Measurements from ENCODE around the gene DUT. TPM values are rescaled to one million over a fixed set of nuclear protein-coding genes. Genes with fewer than 3 reads are reported as not detected.

DUT gene
- total and polyA plus RNA-seq, 2 of the 8 experiments (the other 6 are each of a cell fraction or from before 2014, with no cell fraction given) = 71.5 to 246 TPM

DNA sequence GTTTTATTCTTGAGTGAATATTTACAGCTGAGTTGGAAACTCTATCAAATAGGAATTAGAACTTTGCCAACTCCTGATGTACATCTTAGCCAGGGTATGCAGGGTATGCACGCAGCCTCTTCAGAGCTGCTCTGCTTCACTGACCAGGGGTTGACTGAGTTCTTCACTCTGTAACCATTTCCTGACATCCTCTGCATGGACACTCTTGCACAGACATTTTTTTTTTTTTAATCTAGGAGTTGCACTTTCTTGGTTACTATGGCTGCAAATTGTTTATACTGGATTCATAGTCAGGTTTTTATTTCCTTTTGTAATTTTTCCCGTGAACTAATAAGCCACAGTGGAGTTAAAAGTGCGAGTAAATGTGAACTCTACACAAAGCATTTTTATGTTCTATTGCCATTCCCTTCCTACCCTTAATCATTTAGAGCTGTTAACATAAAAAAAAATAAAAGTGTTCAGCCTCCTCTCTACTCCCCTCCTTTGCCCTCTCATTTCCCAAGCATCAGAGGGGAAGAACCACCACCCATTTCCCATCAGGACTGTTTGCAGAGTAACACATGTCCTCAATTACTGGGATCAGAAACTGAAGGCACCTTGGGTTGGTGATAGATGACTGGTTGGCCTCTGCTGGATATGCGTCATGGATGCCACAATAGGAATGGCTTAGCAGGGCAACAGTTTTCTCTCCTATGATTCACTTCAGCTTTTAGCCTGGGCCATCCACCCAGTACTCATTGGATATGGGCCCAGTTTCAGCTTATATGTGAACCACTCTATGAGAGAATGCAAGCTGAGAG lies 54.0 kb downstream of the DUT start:
- Histone ChIP-seq H2BK15ac (ENCODE audit: low read length) (no peak overlapping the region), H2BK12ac (ENCODE audit: low read depth, low read length) (no peak overlapping the region), H3K9ac (replicated peaks in 1 of 4; ENCODE audit: extremely low read depth in 1 of 4, low read depth in 3 of 4, low read length in 3 of 4) (no peak overlapping the region), H3K23me2 (ENCODE audit: low read depth, low read length) (no peaks in the 10 kb centered on the region), H4K20me1 (replicated peaks in 1 of 2; ENCODE audit: control insufficient read depth in 1 of 2, insufficient read depth in 2 of 2, low read length in 2 of 2) (no peaks in the 10 kb centered on the region), H2AK5ac (ENCODE audit: low read depth, low read length) (no peak overlapping the region), H2BK20ac (ENCODE audit: low read length) (no peak overlapping the region), H3K27me3 (replicated peaks in 1 of 4; ENCODE audit: control insufficient read depth in 3 of 4, extremely low read depth in 1 of 4, insufficient read depth in 3 of 4, low read length in 3 of 4) (no peaks in the 10 kb centered on the region), H3K4me3 (ENCODE audit: extremely low read depth in 1 of 4, insufficient read depth in 2 of 4, low read depth in 3 of 4, low read length in 4 of 4) (no peak overlapping the region), H3K27ac (ENCODE audit: low read depth, low read length) (no peak overlapping the region), H3K23ac (ENCODE audit: insufficient read length) (no peak overlapping the region), H3K56ac (replicated peaks; ENCODE audit: insufficient read length, low read depth, low read length) (no peak overlapping the region), H3K36me3 (ENCODE audit: control insufficient read depth in 2 of 4, insufficient read depth in 4 of 4, low read length in 3 of 4) (no peaks in the 10 kb centered on the region), H3K79me2 (ENCODE audit: control insufficient read depth in 1 of 2, insufficient read depth in 2 of 2, low read length in 2 of 2) (no peaks in the 10 kb centered on the region), H3K9me3 (ENCODE audit: insufficient read depth in 2 of 2, low read depth in 1 of 2, low read length in 1 of 2) (no peaks in the 10 kb centered on the region), H2AFZ (ENCODE audit: low read length) (no peak overlapping the region), H3K14ac (ENCODE audit: insufficient read length) (no peak overlapping the region), H4K8ac (ENCODE audit: extremely low read depth, insufficient read depth, low read length) (no peak overlapping the region), H3K4me2 (ENCODE audit: insufficient read depth in 1 of 2, low read depth in 2 of 2, low read length in 2 of 2) (no peak overlapping the region), H3K4ac (replicated peaks; ENCODE audit: insufficient read length, low read depth, low read length) (no peak overlapping the region), H4K5ac (ENCODE audit: insufficient read length, low read depth, low read length) (no peak overlapping the region), H2BK5ac (ENCODE audit: low read depth, low read length) (no peak overlapping the region), H3K18ac (ENCODE audit: extremely low read depth, low read length) (no peak overlapping the region), H2BK120ac (replicated peaks; ENCODE audit: low read depth, low read length) (no peak overlapping the region), H4K91ac (replicated peaks; ENCODE audit: insufficient read length, low read length) (no peak overlapping the region), H3K4me1 (replicated peaks in 1 of 4; ENCODE audit: control insufficient read depth in 3 of 4, insufficient read depth in 4 of 4, low read length in 3 of 4) (no peaks in the 10 kb centered on the region), H3K79me1 (ENCODE audit: low read depth, low read length) (no peaks in the 10 kb centered on the region)
- DNase-seq (ENCODE audit: low read depth in 1 of 2, low spot score in 2 of 2) (no peak), FAIRE-seq (no peak)
- POLR2A ChIA-PET (ENCODE audit: partially characterized antibody) = interaction anchor here (0.7 kb wide), 1 partner anchor 235 kb away, joined by 4 read pairs; no protein-coding TSS in a partner anchor
- CTCF ChIA-PET (ENCODE audit: partially characterized antibody) = interaction anchor here (0.7 to 4.2 kb wide), 7 partner anchors 8 to 265 kb away, joined by 3 to 23 read pairs (median 4); no protein-coding TSS in a partner anchor
- 94% methylated on average over 4 of the region's 4 CpGs; no CpG with 5 or more reads in 1 of the 2 experiments for WGBS, 2 experiments (ENCODE audit: extremely low coverage in 1 of 2, insufficient coverage in 1 of 2, insufficient read length in 1 of 2, insufficient replicate concordance in 2 of 2, low coverage in 1 of 2, low lambda C conversion rate in 2 of 2, missing lambda C conversion rate in 1 of 2)
- no peak for TF ChIP-seq MAFK (IDR thresholded peaks at IDR 0.05; ENCODE audit: low read depth, low read length)
- no peak for TF ChIP-seq EZH2 (IDR thresholded peaks at IDR 0.05; ENCODE audit: low read depth, low read length, severe bottlenecking)
- TF ChIP-seq JUN (IDR thresholded peaks at IDR 0.05; ENCODE audit: low read depth, low read length) = no peak
- TF ChIP-seq YY1 (IDR thresholded peaks at IDR 0.05; ENCODE audit: low read depth, low read length) = no peak
- no peak for TF ChIP-seq BCL11A (IDR thresholded peaks at IDR 0.05; ENCODE audit: low read depth in 2 of 2, low read length in 2 of 2)
- no peak for TF ChIP-seq SIRT6 (IDR thresholded peaks at IDR 0.05; ENCODE audit: low read length)
- no peak for TF ChIP-seq POLR2A (IDR thresholded peaks at IDR 0.05; ENCODE audit: control extremely low read depth in 1 of 2, low read depth in 2 of 2, low read length in 2 of 2)
- no peak for TF ChIP-seq RFX5 (IDR thresholded peaks at IDR 0.05; ENCODE audit: borderline replicate concordance, low read depth, low read length)
- TF ChIP-seq CTBP2 (IDR thresholded peaks at IDR 0.05; ENCODE audit: borderline replicate concordance, insufficient read depth, insufficient read length, low read length) = no peak
- TF ChIP-seq SP1 (IDR thresholded peaks at IDR 0.05; ENCODE audit: low read depth, low read length) = no peak
- no peak for TF ChIP-seq KDM5A (IDR thresholded peaks at IDR 0.05; ENCODE audit: low read length)
- no peak for TF ChIP-seq SIX5 (IDR thresholded peaks at IDR 0.05; ENCODE audit: low read depth, low read length)
- no peak for TF ChIP-seq TAF1 (IDR thresholded peaks at IDR 0.05; ENCODE audit: low read depth, low read length)

Measured in H1 (cell line).